ENCODE results near the gene ELMO3.

DNA sequence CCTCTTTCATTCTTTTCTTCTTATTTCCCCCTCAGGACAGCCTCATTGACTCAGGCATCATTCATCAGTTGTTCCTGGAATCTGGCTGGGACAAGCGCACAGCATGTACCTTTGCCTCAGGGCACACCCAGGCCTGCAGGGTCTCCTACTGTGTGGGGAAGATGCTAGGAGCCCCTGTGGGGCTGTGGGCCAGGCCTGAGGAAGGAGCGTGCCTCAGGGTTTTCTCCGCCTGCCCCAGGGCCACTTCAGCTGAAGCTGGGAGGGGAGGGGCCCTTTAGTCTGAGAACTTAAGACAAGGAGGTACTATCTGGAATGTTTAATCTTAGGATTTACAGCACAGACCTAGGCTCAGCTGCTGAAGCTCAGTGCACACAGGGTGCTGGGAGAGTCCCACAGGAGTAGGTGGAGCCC, 7.9 kb downstream of the ELMO3 start:
- TF ChIP-seq, protein P1, sequence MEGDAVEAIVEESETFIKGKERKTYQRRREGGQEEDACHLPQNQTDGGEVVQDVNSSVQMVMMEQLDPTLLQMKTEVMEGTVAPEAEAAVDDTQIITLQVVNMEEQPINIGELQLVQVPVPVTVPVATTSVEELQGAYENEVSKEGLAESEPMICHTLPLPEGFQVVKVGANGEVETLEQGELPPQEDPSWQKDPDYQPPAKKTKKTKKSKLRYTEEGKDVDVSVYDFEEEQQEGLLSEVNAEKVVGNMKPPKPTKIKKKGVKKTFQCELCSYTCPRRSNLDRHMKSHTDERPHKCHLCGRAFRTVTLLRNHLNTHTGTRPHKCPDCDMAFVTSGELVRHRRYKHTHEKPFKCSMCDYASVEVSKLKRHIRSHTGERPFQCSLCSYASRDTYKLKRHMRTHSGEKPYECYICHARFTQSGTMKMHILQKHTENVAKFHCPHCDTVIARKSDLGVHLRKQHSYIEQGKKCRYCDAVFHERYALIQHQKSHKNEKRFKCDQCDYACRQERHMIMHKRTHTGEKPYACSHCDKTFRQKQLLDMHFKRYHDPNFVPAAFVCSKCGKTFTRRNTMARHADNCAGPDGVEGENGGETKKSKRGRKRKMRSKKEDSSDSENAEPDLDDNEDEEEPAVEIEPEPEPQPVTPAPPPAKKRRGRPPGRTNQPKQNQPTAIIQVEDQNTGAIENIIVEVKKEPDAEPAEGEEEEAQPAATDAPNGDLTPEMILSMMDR (IDR thresholded peaks at IDR 0.05), result no peak
- no peak for TF ChIP-seq EP300 (IDR thresholded peaks at IDR 0.05)
- no peak for TF ChIP-seq POLR2A (IDR thresholded peaks at IDR 0.05)

Measured in ovary (tissue), 3 donors.